GM18502 (cell line): ENCODE measurements around the gene DAAM1.

Experiments
- ATAC-seq: cut with Tn5 transposase; IDR thresholded peaks from one replicate; pipeline ENCODE4 v1.9.1; 2021; ENCODE audit warnings: mild to moderate bottlenecking; ENCODE audit not compliant: unreplicated experiment, poor library complexity

Gene DAAM1

GRCh38 chr14:59215757-59216156, 27.3 kb downstream of the DAAM1 start:
- no peak for ATAC-seq

- no peak for ATAC-seq
These were observed 28.5 kb downstream of the DAAM1 start for GRCh38 chr14:59217011-59217410.

GRCh38 chr14:59221568-59221967, 33.1 kb downstream of the DAAM1 start:
- ATAC-seq = no peak

- no peak for ATAC-seq
These were observed 35.9 kb downstream of the DAAM1 start for GRCh38 chr14:59224341-59224740.

- ATAC-seq = no peak
These were observed 36.8 kb downstream of the DAAM1 start for GRCh38 chr14:59225281-59225680.

GRCh38 chr14:59228421-59228820, 40.0 kb downstream of the DAAM1 start:
- no peak for ATAC-seq

- no peak for ATAC-seq
These were observed 41.4 kb downstream of the DAAM1 start for GRCh38 chr14:59229653-59230406.

GRCh38 chr14:59236195-59236594, 47.7 kb downstream of the DAAM1 start:
- no peak for ATAC-seq

GRCh38 chr14:59238216-59238615, 49.7 kb downstream of the DAAM1 start:
- no peak for ATAC-seq

- ATAC-seq = no peak
These were observed 50.6 kb downstream of the DAAM1 start for GRCh38 chr14:59239022-59239421.

GRCh38 chr14:59240356-59240755, 51.9 kb downstream of the DAAM1 start:
- ATAC-seq = peak; percentile 92

- ATAC-seq = no peak
These were observed 52.7 kb downstream of the DAAM1 start for GRCh38 chr14:59241121-59241520.

- ATAC-seq = no peak
These were observed 54.7 kb downstream of the DAAM1 start for GRCh38 chr14:59243174-59243573.

- ATAC-seq = no peak
These were observed 56.1 kb downstream of the DAAM1 start for GRCh38 chr14:59244581-59244980.

GRCh38 chr14:59245809-59246295, 57.4 kb downstream of the DAAM1 start:
- ATAC-seq = peak; percentile 81

GRCh38 chr14:59246566-59246965, 58.1 kb downstream of the DAAM1 start:
- no peak for ATAC-seq

- no peak for ATAC-seq
These were observed 59.5 kb downstream of the DAAM1 start for GRCh38 chr14:59247801-59248584.

GRCh38 chr14:59249029-59249428, 60.6 kb downstream of the DAAM1 start:
- ATAC-seq = no peak

GRCh38 chr14:59251811-59252771, 63.6 kb downstream of the DAAM1 start:
- no peak for ATAC-seq

- ATAC-seq = no peak
These were observed 64.5 kb downstream of the DAAM1 start for GRCh38 chr14:59252772-59253500.
